NT2/D1 (cell line): ENCODE data around the gene COP1.
"Not testable (repeated sequence)": the region's sequence is repeated elsewhere in the genome, so short reads cannot be mapped to it uniquely, and the experiment has no call there.

ENCODE experiments used
- DNase-seq: peaks from one replicate; pipeline ENCODE4 v3.0.0-alpha.2; 2011; ENCODE audit warnings: low read depth, low spot score
- H3K27me3 ChIP-seq: 2 replicates; pipeline ENCODE4 v1.6.0; 2011; ENCODE audit warnings: mild to moderate bottlenecking; ENCODE audit not compliant: insufficient read length, insufficient read depth
- H3K36me3 ChIP-seq: 2 replicates; pipeline ENCODE4 v1.6.1; 2011; ENCODE audit warnings: mild to moderate bottlenecking, low read length, mixed read lengths; ENCODE audit not compliant: insufficient read depth, insufficient read length
- H3K4me1 ChIP-seq: 2 replicates; pipeline ENCODE4 v1.5.1; 2011; ENCODE audit not compliant: insufficient read depth, insufficient read length
- H3K4me3 ChIP-seq: 2 replicates; pipeline ENCODE4 v1.5.1; 2011; ENCODE audit warnings: low read depth; ENCODE audit not compliant: insufficient read length
- H3K9ac ChIP-seq: 2 replicates; pipeline ENCODE4 v1.6.0; 2011; ENCODE audit warnings: low read depth; ENCODE audit not compliant: insufficient read length
- H3K9me3 ChIP-seq: 2 replicates; pipeline ENCODE4 v1.5.1; 2011; ENCODE audit warnings: mild to moderate bottlenecking, low read length; ENCODE audit not compliant: insufficient read depth
- SUZ12 ChIP-seq: IDR thresholded peaks from 2 replicates; pipeline ENCODE4 v1.6.1; 2011; ENCODE audit not compliant: insufficient read length, insufficient read depth; ENCODE audit errors: extremely low read depth
- YY1 ChIP-seq: IDR thresholded peaks from 2 replicates; pipeline ENCODE4 v1.6.1; 2011; ENCODE audit not compliant: insufficient read length, insufficient read depth
- ZNF274 ChIP-seq: IDR thresholded peaks from 2 replicates; pipeline ENCODE4 v1.6.1; 2011; ENCODE audit warnings: mild to moderate bottlenecking, low read depth, low read length

The COP1 gene

DNA sequence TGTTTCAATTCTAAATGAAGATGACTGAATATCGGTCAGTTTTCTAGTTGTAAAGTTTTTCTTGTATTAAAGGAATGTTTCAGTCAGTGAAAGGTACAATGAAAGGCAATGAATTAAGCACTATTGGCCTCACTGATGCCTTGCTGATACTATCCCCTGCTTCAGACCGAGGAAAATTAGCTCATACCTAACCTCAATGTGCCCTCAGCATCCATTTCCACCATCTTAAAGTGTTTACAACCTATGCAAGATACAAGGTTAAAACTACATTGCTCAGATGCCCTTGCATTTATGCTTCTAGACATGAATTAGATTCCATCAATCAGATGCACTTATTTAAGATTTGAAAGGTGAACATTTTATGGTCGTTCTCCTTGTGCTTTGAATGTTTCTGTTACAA is 184.5 kb downstream of the COP1 start:
- TF ChIP-seq SUZ12 (no peak), ZNF274 (no peak), YY1 (no peak)
- Histone ChIP-seq H3K4me3 (no peak overlapping the region), H3K27me3 (no peaks in the 10 kb centered on the region), H3K36me3 (peaks cover 13% of the 10 kb centered on the region), H3K9me3 (no peaks in the 10 kb centered on the region), H3K9ac (no peak overlapping the region), H3K4me1 (no peaks in the 10 kb centered on the region)
- no peak for DNase-seq

GRCh38 chr1:176017722-176018121 is 189.4 kb downstream of the COP1 start:
- no peaks in the 10 kb centered on the region for H3K27me3 ChIP-seq
- TF ChIP-seq ZNF274, result no peak
- TF ChIP-seq YY1, result no peak
- TF ChIP-seq SUZ12, result no peak
- no peak overlapping the region for H3K9ac ChIP-seq
- peaks cover 4% of the 10 kb centered on the region for H3K36me3 ChIP-seq
- H3K4me1 ChIP-seq, result no peaks in the 10 kb centered on the region
- H3K4me3 ChIP-seq, result no peak overlapping the region
- no peaks in the 10 kb centered on the region for H3K9me3 ChIP-seq
- DNase-seq, result no peak

DNA sequence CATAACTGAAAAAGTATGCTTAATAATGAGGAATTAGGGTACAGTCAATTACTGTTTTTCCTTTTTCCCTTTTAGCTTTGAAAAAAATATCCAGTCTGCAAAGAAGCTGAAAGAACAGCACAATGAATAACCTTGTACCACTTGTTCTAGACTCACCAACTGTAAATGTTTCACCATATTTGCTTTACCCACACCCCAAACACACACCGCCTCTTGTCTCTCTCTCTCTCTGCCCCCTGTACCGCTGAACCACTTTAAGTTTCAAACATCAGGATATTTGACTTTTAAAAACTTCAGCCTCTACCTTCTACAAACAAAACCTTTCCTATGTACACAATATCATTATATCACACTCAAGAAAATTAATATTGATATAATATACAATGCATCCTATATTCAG is 197.1 kb downstream of the COP1 start:
- no peak overlapping the region for H3K4me3 ChIP-seq
- H3K4me1 ChIP-seq, result no peaks in the 10 kb centered on the region
- no peaks in the 10 kb centered on the region for H3K27me3 ChIP-seq
- H3K9ac ChIP-seq, result no peak overlapping the region
- TF ChIP-seq SUZ12 (no peak), YY1 (no peak)
- H3K9me3 ChIP-seq, result peaks cover 14% of the 10 kb centered on the region
- no peak for DNase-seq
- H3K36me3 ChIP-seq, result peaks cover 18% of the 10 kb centered on the region

DNA sequence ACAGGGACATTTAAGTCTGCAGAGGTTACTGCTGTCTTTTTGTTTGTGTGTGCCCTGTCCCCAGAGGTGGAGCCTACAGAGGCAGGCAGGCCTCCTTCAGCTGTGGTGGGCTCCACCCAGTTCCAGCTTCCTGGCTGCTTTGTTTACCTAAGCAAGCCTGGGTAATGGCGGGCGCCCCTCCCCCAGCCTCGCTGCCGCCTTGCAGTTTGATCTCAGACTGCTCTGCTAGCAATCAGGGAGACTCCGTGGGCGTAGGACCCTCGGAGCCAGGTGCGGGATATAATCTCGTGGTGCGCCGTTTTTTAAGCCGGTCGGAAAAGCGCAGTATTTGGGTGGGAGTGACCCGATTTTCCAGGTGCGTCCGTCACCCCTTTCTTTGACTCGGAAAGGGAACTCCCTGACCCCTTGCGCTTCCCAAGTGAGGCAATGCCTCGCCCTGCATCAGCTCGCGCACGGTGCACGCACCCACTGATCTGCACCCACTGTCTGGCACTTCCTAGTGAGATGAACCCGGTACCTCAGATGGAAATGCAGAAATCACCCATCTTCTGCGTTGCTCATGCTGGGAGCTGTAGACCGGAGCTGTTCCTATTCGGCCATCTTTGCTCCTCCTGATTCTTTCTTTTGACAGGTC is 199.2 kb downstream of the COP1 start:
- not testable (repeated sequence) for H3K27me3 ChIP-seq, H3K9ac ChIP-seq, H3K4me3 ChIP-seq, H3K4me1 ChIP-seq, DNase-seq
- Histone ChIP-seq H3K36me3 (peaks cover 15% of the 10 kb centered on the region), H3K9me3 (peaks cover 14% of the 10 kb centered on the region)

DNA sequence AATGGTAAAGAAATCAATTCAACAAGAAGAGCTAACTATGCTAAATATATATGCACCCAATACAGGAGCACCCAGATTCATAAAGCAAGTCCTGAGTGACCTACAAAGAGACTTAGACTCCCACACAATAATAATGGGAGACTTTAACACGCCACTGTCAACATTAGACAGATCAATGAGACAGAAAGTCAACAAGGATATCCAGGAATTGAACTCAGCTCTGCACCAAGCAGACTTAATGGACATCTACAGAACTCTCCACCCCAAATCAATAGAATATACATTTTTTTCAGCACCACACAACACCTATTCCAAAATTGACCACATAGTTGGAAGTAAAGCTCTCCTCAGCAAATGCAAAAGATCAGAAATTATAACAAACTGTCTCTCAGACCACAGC is 212.4 kb downstream of the COP1 start:
- not testable (repeated sequence) for H3K4me1 ChIP-seq, H3K27me3 ChIP-seq, DNase-seq, H3K4me3 ChIP-seq, H3K9ac ChIP-seq, H3K36me3 ChIP-seq, H3K9me3 ChIP-seq

DNA sequence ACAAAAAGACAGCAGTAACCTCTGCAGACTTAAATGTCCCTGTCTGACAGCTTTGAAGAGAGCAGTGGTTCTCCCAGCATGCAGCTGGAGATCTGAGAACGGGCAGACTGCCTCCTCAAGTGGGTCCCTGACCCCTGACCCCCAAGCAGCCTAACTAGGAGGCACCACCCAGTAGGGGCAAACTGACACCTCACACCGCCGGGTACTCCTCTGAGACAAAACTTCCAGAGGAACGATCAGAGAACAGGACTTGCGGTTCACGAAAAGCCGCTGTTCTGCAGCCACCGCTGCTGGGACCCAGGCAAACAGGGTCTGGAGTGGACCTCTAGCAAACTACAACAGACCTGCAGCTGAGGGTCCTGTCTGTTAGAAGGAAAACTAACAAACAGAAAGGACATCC is 214.3 kb downstream of the COP1 start:
- not testable (repeated sequence) for H3K9ac ChIP-seq, H3K9me3 ChIP-seq, H3K4me3 ChIP-seq, H3K4me1 ChIP-seq, H3K36me3 ChIP-seq, H3K27me3 ChIP-seq, DNase-seq

DNA sequence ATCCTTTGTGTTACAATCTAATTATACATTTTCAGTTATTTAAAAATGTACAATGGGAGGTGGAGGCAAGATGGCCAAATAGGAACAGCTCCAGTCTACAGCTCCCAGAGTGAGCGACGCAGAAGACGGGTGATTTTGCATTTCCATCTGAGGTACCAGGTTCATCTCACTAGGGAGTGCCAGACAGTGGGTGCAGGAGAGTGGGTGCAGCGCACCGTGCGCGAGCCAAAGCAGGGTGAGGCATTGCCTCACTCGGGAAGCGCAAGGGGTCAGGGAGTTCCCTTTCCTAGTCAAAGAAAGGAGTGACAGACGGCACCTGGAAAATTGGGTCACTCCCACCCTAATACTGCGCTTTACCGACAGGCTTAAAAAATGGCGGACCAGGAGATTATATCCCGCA is 214.9 kb downstream of the COP1 start:
- not testable (repeated sequence) for DNase-seq, H3K9me3 ChIP-seq, H3K4me1 ChIP-seq

DNA sequence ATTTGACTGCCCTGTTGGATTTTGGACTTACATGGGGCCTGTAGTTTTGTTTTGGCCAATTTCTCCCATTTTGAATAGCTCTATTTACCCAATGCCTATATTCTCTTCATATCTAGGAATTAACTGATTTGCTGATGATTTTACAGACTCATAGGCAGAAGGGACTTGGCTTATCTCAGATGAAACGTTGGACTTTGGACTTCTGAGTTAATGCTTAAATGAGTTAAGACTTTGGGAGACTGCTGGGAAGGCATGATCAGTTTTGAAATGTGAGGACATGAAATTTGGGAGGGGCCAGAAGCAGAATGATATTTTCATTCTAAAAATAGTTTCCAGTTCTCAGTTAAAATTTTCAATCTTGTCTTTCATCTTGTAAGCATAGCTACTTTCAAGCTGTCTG is 222.3 kb downstream of the COP1 start:
- peaks cover 28% of the 10 kb centered on the region; the same call in 1 of the 2 replicates for H3K9me3 ChIP-seq
- no peaks in the 10 kb centered on the region for H3K27me3 ChIP-seq
- DNase-seq, result no peak
- no peak overlapping the region for H3K4me3 ChIP-seq
- H3K4me1 ChIP-seq, result no peaks in the 10 kb centered on the region
- no peak for TF ChIP-seq ZNF274
- no peak for TF ChIP-seq YY1
- no peak for TF ChIP-seq SUZ12
- H3K36me3 ChIP-seq, result peaks cover 45% of the 10 kb centered on the region
- H3K9ac ChIP-seq, result no peak overlapping the region

More for the DNA sequence above, 214.9 kb downstream of the COP1 start:
- H3K36me3 ChIP-seq, H3K4me3 ChIP-seq, H3K27me3 ChIP-seq, H3K9ac ChIP-seq: not testable (repeated sequence)
